Pons (tissue), 1 donor: ENCODE results near the gene OLFM3.
A peak's percentile ranks its signal among the peaks of the same experiment; 100 is the strongest.

Experiments
- DNase-seq: peaks from one replicate; pipeline ENCODE4 v3.0.0-alpha.2; 2016; ENCODE audit warnings: low spot score

The OLFM3 gene

GRCh38 chr1:101846820-101847219 lies 149.9 kb downstream of the OLFM3 start:
- no peak for DNase-seq

- no peak for DNase-seq
Measured at GRCh38 chr1:101843160-101843559, 153.6 kb downstream of the OLFM3 start.

GRCh38 chr1:101841824-101842223 lies 154.9 kb downstream of the OLFM3 start:
- no peak for DNase-seq

- no peak for DNase-seq
Measured at GRCh38 chr1:101835988-101836387, 160.7 kb downstream of the OLFM3 start.

GRCh38 chr1:101833312-101833711 lies 163.4 kb downstream of the OLFM3 start:
- DNase-seq, result no peak

- DNase-seq, result no peak
Measured at GRCh38 chr1:101826416-101826815, 170.3 kb downstream of the OLFM3 start.

- DNase-seq, result peak; percentile 76
Measured at GRCh38 chr1:101820071-101820470, 176.7 kb downstream of the OLFM3 start.

- no peak for DNase-seq
Measured at GRCh38 chr1:101816262-101816661, 180.5 kb downstream of the OLFM3 start.

- no peak for DNase-seq
Measured at GRCh38 chr1:101798417-101798816, 198.3 kb downstream of the OLFM3 start.

GRCh38 chr1:101797722-101798121 lies 199.0 kb downstream of the OLFM3 start:
- no peak for DNase-seq

- DNase-seq, result peak; percentile 22
Measured at GRCh38 chr1:101781201-101781831, 215.4 kb downstream of the OLFM3 start.

- DNase-seq, result no peak
Measured at GRCh38 chr1:101769520-101769919, 227.2 kb downstream of the OLFM3 start.

GRCh38 chr1:101757985-101758384 lies 238.7 kb downstream of the OLFM3 start:
- no peak for DNase-seq

- no peak for DNase-seq
Measured at GRCh38 chr1:101756411-101756810, 240.3 kb downstream of the OLFM3 start.
